H9 (cell line): ENCODE results near the gene ABCG4. TPM values are rescaled to one million over a fixed set of nuclear protein-coding genes. Genes with fewer than 3 reads are reported as not detected.

Experiments used
- DNase-seq: peaks from one replicate; pipeline ENCODE4 v3.0.0-alpha.2; 2017
- H2AFZ ChIP-seq: one replicate; pipeline ENCODE4 v1.6.1; 2013; ENCODE audit warnings: mild to moderate bottlenecking, low read length, control low read depth, moderate library complexity
- H2AK5ac ChIP-seq: 2 replicates; pipeline ENCODE4 v1.6.1; 2013; ENCODE audit warnings: low read length, control low read depth, mixed read lengths; ENCODE audit not compliant: insufficient read length
- H2BK120ac ChIP-seq: one replicate; pipeline ENCODE4 v1.6.1; 2013; ENCODE audit warnings: low read depth, mild to moderate bottlenecking, low read length, control low read depth, inconsistent platforms; ENCODE audit not compliant: poor library complexity, severe bottlenecking
- H2BK12ac ChIP-seq: 2 replicates; pipeline ENCODE4 v1.6.1; 2013; ENCODE audit warnings: low read length, control low read depth, mixed read lengths, low read depth; ENCODE audit not compliant: insufficient read length
- H2BK15ac ChIP-seq: 2 replicates; pipeline ENCODE4 v1.6.1; 2013; ENCODE audit warnings: low read depth, low read length, control low read depth
- H2BK20ac ChIP-seq: one replicate; pipeline ENCODE4 v1.6.1; 2013; ENCODE audit warnings: low read depth, mild to moderate bottlenecking, low read length, control low read depth, inconsistent platforms; ENCODE audit not compliant: poor library complexity, severe bottlenecking
- H2BK5ac ChIP-seq: 2 replicates; pipeline ENCODE4 v1.6.1; 2013; ENCODE audit warnings: low read length, control low read depth, mixed read lengths; ENCODE audit not compliant: insufficient read length
- H3K14ac ChIP-seq: 2 replicates; pipeline ENCODE4 v1.6.1; 2013; ENCODE audit warnings: low read length, control low read depth; ENCODE audit not compliant: insufficient read depth
- H3K18ac ChIP-seq: 2 replicates; pipeline ENCODE4 v1.6.1; 2013; ENCODE audit warnings: low read depth, mild to moderate bottlenecking, mixed read lengths, low read length, control low read depth; ENCODE audit not compliant: insufficient read length
- H3K23ac ChIP-seq: 2 replicates; pipeline ENCODE4 v1.6.1; 2013; ENCODE audit warnings: low read length, control low read depth, mixed read lengths, low read depth; ENCODE audit not compliant: insufficient read length
- H3K23me2 ChIP-seq: 2 replicates; pipeline ENCODE4 v1.6.1; 2013; ENCODE audit warnings: low read depth, mild to moderate bottlenecking, mixed read lengths, low read length, control low read depth; ENCODE audit not compliant: insufficient read length, poor library complexity, severe bottlenecking
- H3K27ac ChIP-seq: 2 replicates; pipeline ENCODE4 v1.5.1; 2013; ENCODE audit warnings: low read length, control low read depth, mixed read lengths, low read depth; ENCODE audit not compliant: insufficient read length
- H3K27me3 ChIP-seq: 2 replicates; pipeline ENCODE4 v1.6.1; 2013; ENCODE audit warnings: low read length, control low read depth, inconsistent platforms; ENCODE audit not compliant: insufficient read depth
- H3K4ac ChIP-seq: 2 replicates; pipeline ENCODE4 v1.6.1; 2013; ENCODE audit warnings: low read depth, mild to moderate bottlenecking, control low read depth, inconsistent platforms, low read length, moderate library complexity
- H3K4me1 ChIP-seq: 2 replicates; pipeline ENCODE4 v1.6.1; 2013; ENCODE audit warnings: low read length, control low read depth, inconsistent platforms; ENCODE audit not compliant: insufficient read depth
- H3K4me2 ChIP-seq: 2 replicates; pipeline ENCODE4 v1.6.1; 2013; ENCODE audit warnings: low read length, control low read depth, mixed read lengths; ENCODE audit not compliant: insufficient read length, insufficient read depth
- H3K56ac ChIP-seq: 2 replicates; pipeline ENCODE4 v1.6.1; 2013; ENCODE audit warnings: low read depth, mild to moderate bottlenecking, mixed read lengths, low read length, control low read depth; ENCODE audit not compliant: insufficient read length
- H3K79me1 ChIP-seq: 2 replicates; pipeline ENCODE4 v1.6.1; 2013; ENCODE audit warnings: low read depth, mild to moderate bottlenecking, moderate library complexity, low read length, control low read depth, inconsistent platforms; ENCODE audit not compliant: insufficient read depth, poor library complexity, severe bottlenecking
- H3K79me2 ChIP-seq: 2 replicates; pipeline ENCODE4 v1.6.1; 2013; ENCODE audit warnings: low read length, control low read depth, inconsistent platforms; ENCODE audit not compliant: insufficient read depth
- H3K9ac ChIP-seq: 2 replicates; pipeline ENCODE4 v1.6.1; 2013; ENCODE audit warnings: low read length, control low read depth, mixed read lengths; ENCODE audit not compliant: insufficient read length; ENCODE audit errors: extremely low read depth
- H3K9me3 ChIP-seq: one replicate; pipeline ENCODE4 v1.6.1; 2013; ENCODE audit warnings: low read depth, low read length, inconsistent platforms; ENCODE audit not compliant: control insufficient read depth
- H3T11ph ChIP-seq: one replicate; pipeline ENCODE4 v1.6.1; 2013; ENCODE audit warnings: mild to moderate bottlenecking, low read length, control low read depth, inconsistent platforms
- H4K20me1 ChIP-seq: one replicate; pipeline ENCODE4 v1.6.1; 2013; ENCODE audit not compliant: control insufficient read depth, insufficient read length, insufficient read depth
- H4K5ac ChIP-seq: 2 replicates; pipeline ENCODE4 v1.6.1; 2013; ENCODE audit warnings: low read depth, mild to moderate bottlenecking, mixed read lengths, low read length, control low read depth; ENCODE audit not compliant: insufficient read length
- H4K8ac ChIP-seq: replicated peaks from 2 replicates; pipeline ENCODE4 v1.6.1; 2013; ENCODE audit warnings: low read length, control low read depth, mixed read lengths, low read depth; ENCODE audit not compliant: insufficient read length
- H4K91ac ChIP-seq: 2 replicates; pipeline ENCODE4 v1.6.1; 2013; ENCODE audit warnings: low read depth, mild to moderate bottlenecking, moderate library complexity, mixed read lengths, low read length, control low read depth; ENCODE audit not compliant: insufficient read length
- H3K27ac Mint-ChIP-seq, 3 experiments: 2 replicates in 2 of 3; 3 replicates in 1 of 3; pipeline ENCODE4 v1.8.0; 2020 to 2021; ENCODE audit warnings: mixed read lengths in 3 of 3, mild to moderate bottlenecking in 1 of 3, moderate library complexity in 1 of 3
- H3K27me3 Mint-ChIP-seq: 2 replicates; pipeline ENCODE4 v1.8.0; 2021; ENCODE audit warnings: low read depth, mild to moderate bottlenecking, moderate library complexity, mixed read lengths
- H3K36me3 Mint-ChIP-seq, 3 experiments: 2 replicates in 2 of 3; 3 replicates in 1 of 3; pipeline ENCODE4 v1.8.0; 2020 to 2021; ENCODE audit warnings: low read depth in 3 of 3, mixed read lengths in 3 of 3; ENCODE audit not compliant: insufficient read depth in 1 of 3
- H3K4me1 Mint-ChIP-seq, 2 experiments: 2 replicates each; pipeline ENCODE4 v1.8.0; 2020; ENCODE audit warnings: mixed read lengths in 2 of 2
- H3K4me3 Mint-ChIP-seq, 2 experiments: 2 replicates in 1 of 2; 3 replicates in 1 of 2; pipeline ENCODE4 v1.8.0; 2020 to 2021; ENCODE audit warnings: mild to moderate bottlenecking in 2 of 2, mixed read lengths in 2 of 2, moderate library complexity in 1 of 2
- H3K9me3 Mint-ChIP-seq, 2 experiments: 2 replicates in 1 of 2; 3 replicates in 1 of 2; pipeline ENCODE4 v1.8.0; 2020; ENCODE audit warnings: mild to moderate bottlenecking in 2 of 2, mixed read lengths in 2 of 2, moderate library complexity in 1 of 2
- WGBS: extraction: QIAGEN DNeasy Blood & Tissue Kit; methylation state at CpG from one replicate; pipeline ENCODE4 v1.1.7; 2013; ENCODE audit warnings: missing lambda C conversion rate, low lambda C conversion rate, mixed read lengths; ENCODE audit not compliant: insufficient read length; ENCODE audit errors: extremely low coverage; 5-methylcytosine and 5-hydroxymethylcytosine counted together
- total RNA-seq: library from RNA; stranded (reverse); gene quantifications from 2 replicates; pipeline ENCODE4 v1.2.1, GENCODE V29; 2021
- TF ChIP-seq, protein P1 (sequence below): fragments of 200-600 bp; sonication (generic); conservative IDR thresholded peaks from 3 replicates; pipeline ENCODE4 v1.8.0; 2021; ENCODE audit warnings: antibody characterized with exemption, mild to moderate bottlenecking

The ABCG4 gene
- total RNA-seq, 1 experiment from 2014 or later: 1.2 TPM

GRCh38 chr11:119109843-119110242 is 39.0 kb upstream of the ABCG4 start:
- Histone ChIP-seq H2BK5ac (no peak overlapping the region), H3K4ac (no peak overlapping the region), H2BK15ac (no peak overlapping the region), H4K20me1 (no peaks in the 10 kb centered on the region), H3K9me3 (no peaks in the 10 kb centered on the region), H3K9ac (no peak overlapping the region), H2BK20ac (no peak overlapping the region), H2BK120ac (no peak overlapping the region), H2AFZ (no peak overlapping the region), H4K91ac (no peak overlapping the region), H3K4me1 (peaks cover 8% of the 10 kb centered on the region; the same call in 1 of the 2 replicates), H3K79me1 (no peaks in the 10 kb centered on the region), H2AK5ac (no peak overlapping the region), H3K14ac (no peak overlapping the region), H3K23me2 (peaks cover 10% of the 10 kb centered on the region), H4K5ac (no peak overlapping the region), H3K27ac (no peak overlapping the region), H3K27me3 (peaks cover 5% of the 10 kb centered on the region; the same call in 1 of the 2 replicates), H4K8ac (no peak overlapping the region), H3K23ac (no peak overlapping the region), H3T11ph (no peak overlapping the region), H2BK12ac (no peak overlapping the region), H3K56ac (no peak overlapping the region), H3K4me2 (no peak overlapping the region), H3K79me2 (no peaks in the 10 kb centered on the region), H3K18ac (no peak overlapping the region)
- Mint-ChIP-seq H3K4me3 (no peak overlapping the region; a peak in 1 of 5 replicates), H3K36me3 (no peaks in the 10 kb centered on the region; a peak in 1 of 7 replicates), H3K27me3 (peaks cover 16% of the 10 kb centered on the region), H3K9me3 (no peaks in the 10 kb centered on the region; a peak in 1 of 5 replicates), H3K4me1 (peaks cover 27 to 28% of the 10 kb centered on the region in 2 experiments), H3K27ac (no peak overlapping the region)
- TF ChIP-seq, protein P1, sequence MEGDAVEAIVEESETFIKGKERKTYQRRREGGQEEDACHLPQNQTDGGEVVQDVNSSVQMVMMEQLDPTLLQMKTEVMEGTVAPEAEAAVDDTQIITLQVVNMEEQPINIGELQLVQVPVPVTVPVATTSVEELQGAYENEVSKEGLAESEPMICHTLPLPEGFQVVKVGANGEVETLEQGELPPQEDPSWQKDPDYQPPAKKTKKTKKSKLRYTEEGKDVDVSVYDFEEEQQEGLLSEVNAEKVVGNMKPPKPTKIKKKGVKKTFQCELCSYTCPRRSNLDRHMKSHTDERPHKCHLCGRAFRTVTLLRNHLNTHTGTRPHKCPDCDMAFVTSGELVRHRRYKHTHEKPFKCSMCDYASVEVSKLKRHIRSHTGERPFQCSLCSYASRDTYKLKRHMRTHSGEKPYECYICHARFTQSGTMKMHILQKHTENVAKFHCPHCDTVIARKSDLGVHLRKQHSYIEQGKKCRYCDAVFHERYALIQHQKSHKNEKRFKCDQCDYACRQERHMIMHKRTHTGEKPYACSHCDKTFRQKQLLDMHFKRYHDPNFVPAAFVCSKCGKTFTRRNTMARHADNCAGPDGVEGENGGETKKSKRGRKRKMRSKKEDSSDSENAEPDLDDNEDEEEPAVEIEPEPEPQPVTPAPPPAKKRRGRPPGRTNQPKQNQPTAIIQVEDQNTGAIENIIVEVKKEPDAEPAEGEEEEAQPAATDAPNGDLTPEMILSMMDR: no peak
- DNase-seq: no peak
- no CpG with 5 or more reads among the region's 3 CpGs for WGBS
